IgD-negative memory B cell (primary cell): Measurements from ENCODE around the gene UBA6. TPM values are rescaled to one million over a fixed set of nuclear protein-coding genes. Genes with fewer than 3 reads are reported as not detected.
"Not testable (repeated sequence)": the region's sequence is repeated elsewhere in the genome, so short reads cannot be mapped to it uniquely, and the experiment has no call there.

ENCODE experiments used
- H3K27ac Mint-ChIP-seq, 3 donors: one replicate each; pipeline ENCODE4 v1.8.0; 2020 to 2022; ENCODE audit warnings: mild to moderate bottlenecking in 3 of 3, mixed read lengths in 3 of 3, moderate library complexity in 1 of 3
- H3K27me3 Mint-ChIP-seq: one replicate; pipeline ENCODE4 v1.8.0; 2021; ENCODE audit warnings: mixed read lengths
- H3K36me3 Mint-ChIP-seq: one replicate; pipeline ENCODE4 v1.8.0; 2020; ENCODE audit warnings: mild to moderate bottlenecking, mixed read lengths
- H3K4me1 Mint-ChIP-seq, 3 donors: one replicate each; pipeline ENCODE4 v1.8.0; 2020 to 2022; ENCODE audit warnings: mixed read lengths in 3 of 3, mild to moderate bottlenecking in 1 of 3
- H3K4me3 Mint-ChIP-seq, 4 donors: one replicate each; pipeline ENCODE4 v1.8.0; 2020 to 2022; ENCODE audit warnings: mild to moderate bottlenecking in 4 of 4, mixed read lengths in 4 of 4, moderate library complexity in 3 of 4
- H3K9me3 Mint-ChIP-seq, 3 donors: one replicate each; pipeline ENCODE4 v1.8.0; 2020 to 2021; ENCODE audit warnings: mixed read lengths in 3 of 3, mild to moderate bottlenecking in 1 of 3
- polyA plus RNA-seq: library from polyadenylated mRNA; unstranded; fragments of 300-500 nt; fragmentation: Illumina TruSeq; gene quantifications from one replicate; pipeline ENCODE4 v1.2.3, GENCODE V29; 2021

UBA6 gene
- 29.3 TPM for polyA plus RNA-seq

DNA sequence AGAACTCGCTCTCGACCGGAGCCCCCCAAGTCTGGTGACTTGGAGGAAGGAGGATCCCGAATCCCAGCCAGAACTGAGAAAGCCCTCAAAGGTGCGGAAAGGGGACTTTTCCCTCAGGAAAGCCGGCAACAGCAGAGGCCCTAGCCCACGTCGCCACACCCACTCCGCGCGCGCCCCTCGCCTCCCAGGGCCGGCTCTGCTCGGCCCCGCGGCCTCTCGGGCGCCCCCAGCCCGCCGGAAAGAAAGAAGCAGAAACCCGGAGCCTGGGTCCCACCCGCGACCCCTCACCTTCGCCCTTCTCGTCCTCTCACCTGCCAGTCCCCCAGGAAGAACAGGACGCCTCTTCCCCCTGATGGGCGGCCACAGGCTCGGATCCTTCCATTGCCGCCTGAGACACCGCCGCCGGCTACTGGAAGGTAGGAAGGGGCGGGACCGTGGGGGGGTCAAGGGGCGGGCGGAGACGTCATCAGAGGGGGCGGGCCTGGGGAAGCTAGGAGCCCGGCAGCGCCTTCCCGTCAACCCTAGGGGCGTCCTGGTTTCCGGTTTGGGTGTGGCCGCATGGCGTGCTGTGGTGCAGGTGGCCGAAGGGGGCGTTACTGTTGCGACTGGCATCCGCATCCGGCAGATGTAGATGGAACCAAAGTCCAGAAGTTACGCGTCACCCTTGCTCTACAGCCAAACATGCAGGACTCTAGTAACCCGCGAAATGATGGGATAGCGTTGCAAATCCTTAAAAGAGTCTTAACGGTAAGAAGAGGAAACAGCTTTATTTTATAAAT, at the start of gene UBA6:
UBA6 (minus strand) TSS at position 418 of the 779 bp plus-strand sequence; CDS start at position 382, 36 bp downstream.
- Mint-ChIP-seq H3K27me3 (no peaks in the 10 kb centered on the region), H3K4me1 (peaks cover 45 to 65% (median 53%) of the 10 kb centered on the region in 3 donors), H3K9me3 (peaks cover 0 to 2% (median 0%) of the 10 kb centered on the region in 3 donors), H3K4me3 (peak within 1 kb of the TSS; percentile 88 to 98 (median 93)), H3K36me3 (peaks cover 4% of the 10 kb centered on the region), H3K27ac (peak within 1 kb of the TSS; percentile 54 to 98 (median 94))

DNA sequence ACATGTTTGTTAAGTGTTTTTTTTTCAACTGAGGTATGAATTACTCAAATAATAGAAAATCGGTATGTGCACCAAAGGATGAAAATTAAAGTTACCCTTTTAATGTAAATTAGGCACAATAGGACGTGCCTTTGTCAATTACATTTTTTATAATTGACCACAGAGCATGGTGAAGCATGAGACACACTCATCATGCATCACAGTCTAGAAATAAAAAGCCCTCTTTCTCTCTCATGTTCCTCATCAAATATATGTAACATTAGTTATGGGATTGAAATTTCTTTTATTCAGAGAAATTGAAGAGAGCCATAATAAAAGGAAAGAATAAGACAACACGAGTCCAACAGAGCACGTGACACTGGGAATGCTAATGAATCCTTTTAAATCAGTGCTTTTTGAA, 49.7 kb upstream of the UBA6 start:
- Mint-ChIP-seq H3K27me3 (no peaks in the 10 kb centered on the region), H3K27ac (no peak overlapping the region), H3K4me3 (no peak overlapping the region), H3K4me1 (peaks cover 0 to 5% (median 2%) of the 10 kb centered on the region in 3 donors), H3K9me3 (no peaks in the 10 kb centered on the region), H3K36me3 (peaks cover 2% of the 10 kb centered on the region)

DNA sequence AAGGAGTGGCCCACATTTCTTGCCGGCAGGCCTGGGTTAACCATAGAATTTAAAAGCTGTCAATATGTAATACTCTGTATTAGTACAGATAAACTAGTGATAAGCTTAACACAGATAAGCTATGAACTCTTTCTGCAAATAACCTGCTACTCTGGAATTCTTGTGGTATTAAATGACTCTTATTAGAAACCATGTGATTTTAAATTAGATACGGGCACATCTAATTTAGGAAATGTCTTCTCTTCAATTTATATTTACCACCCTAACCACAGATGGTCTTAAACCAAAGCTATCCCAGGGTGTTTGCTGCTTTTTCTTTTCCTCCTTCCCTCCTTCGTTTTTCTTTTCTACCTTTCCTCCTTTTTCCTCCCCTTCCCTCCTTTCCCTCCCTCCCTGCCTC, 48.3 kb upstream of the UBA6 start:
- Mint-ChIP-seq H3K36me3 (peaks cover 2% of the 10 kb centered on the region), H3K4me3 (no peak overlapping the region), H3K4me1 (peaks cover 0 to 5% (median 2%) of the 10 kb centered on the region in 3 donors), H3K27me3 (no peaks in the 10 kb centered on the region), H3K27ac (no peak overlapping the region), H3K9me3 (no peaks in the 10 kb centered on the region)

GRCh38 chr4:67746797-67747495, 46.0 kb upstream of the UBA6 start:
- Mint-ChIP-seq H3K9me3 (no peaks in the 10 kb centered on the region), H3K27me3 (no peaks in the 10 kb centered on the region), H3K4me1 (peaks cover 0 to 5% (median 2%) of the 10 kb centered on the region in 3 donors), H3K4me3 (no peak overlapping the region), H3K36me3 (peaks cover 3% of the 10 kb centered on the region), H3K27ac (no peak overlapping the region)

DNA sequence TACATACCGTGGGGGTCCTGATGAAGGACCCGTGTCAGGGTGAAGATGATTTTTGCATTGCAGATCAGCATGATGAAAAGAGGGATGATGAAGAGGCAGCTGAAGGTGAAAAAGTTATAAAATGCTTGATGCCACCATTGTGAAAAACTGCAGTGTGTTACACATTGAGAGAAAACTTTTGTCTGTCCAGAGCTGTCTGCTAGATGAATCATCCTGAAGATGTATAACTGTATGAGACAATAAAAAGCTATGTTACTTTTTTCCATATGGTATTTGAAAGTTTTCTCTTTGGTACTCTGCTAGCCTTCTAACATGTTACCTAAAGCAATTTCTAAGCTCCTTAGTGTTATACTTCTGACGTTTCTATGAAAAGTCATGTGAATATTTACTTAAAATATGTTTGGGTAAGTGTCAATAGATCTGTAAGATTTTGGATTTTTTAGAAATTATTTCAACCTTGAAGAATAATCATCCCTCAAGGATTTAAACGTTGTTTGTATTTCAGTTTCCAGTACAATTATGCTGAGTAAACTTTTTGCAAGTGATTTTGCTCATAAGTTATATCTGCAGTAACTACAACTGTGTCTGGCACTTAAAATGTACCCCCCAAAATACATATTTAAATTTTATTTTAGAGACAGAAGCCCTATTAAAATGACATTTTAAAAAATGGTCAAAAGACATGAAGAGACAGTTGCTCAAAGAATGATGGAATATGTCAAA, 43.8 kb upstream of the UBA6 start:
- Mint-ChIP-seq H3K4me1 (peaks cover 0 to 5% (median 2%) of the 10 kb centered on the region in 3 donors), H3K27ac (peak overlapping the region in 1 of 3 donors; percentile 6), H3K27me3 (no peaks in the 10 kb centered on the region), H3K9me3 (no peaks in the 10 kb centered on the region), H3K4me3 (no peak overlapping the region), H3K36me3 (peaks cover 3% of the 10 kb centered on the region)

DNA sequence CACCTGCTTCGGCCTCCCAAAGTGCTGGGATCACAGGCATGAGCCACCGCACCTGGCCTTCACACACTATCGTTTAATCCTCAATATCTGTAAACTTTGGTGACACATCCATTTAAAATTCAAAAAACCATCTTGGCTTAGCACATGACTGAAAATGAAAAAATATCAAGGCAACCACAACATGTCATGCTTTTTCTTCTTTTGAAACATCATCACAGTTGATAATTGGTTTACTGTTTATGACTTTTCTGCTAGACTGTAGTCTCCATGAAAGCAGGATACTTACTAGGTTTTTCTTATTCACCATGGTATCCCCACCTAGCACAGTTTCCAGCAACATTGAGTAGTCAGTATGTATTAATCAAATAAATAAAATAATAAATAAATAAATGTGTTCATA, 42.2 kb upstream of the UBA6 start:
- H3K4me3 Mint-ChIP-seq = no peak overlapping the region
- H3K36me3 Mint-ChIP-seq = peaks cover 1% of the 10 kb centered on the region
- no peaks in the 10 kb centered on the region for H3K9me3 Mint-ChIP-seq
- H3K4me1 Mint-ChIP-seq = peaks cover 0 to 5% (median 2%) of the 10 kb centered on the region in 3 donors
- no peak overlapping the region for H3K27ac Mint-ChIP-seq
- H3K27me3 Mint-ChIP-seq = no peaks in the 10 kb centered on the region

- H3K9me3 Mint-ChIP-seq = no peaks in the 10 kb centered on the region
- H3K27me3 Mint-ChIP-seq = no peaks in the 10 kb centered on the region
- H3K36me3 Mint-ChIP-seq = peaks cover 8% of the 10 kb centered on the region
- H3K4me1 Mint-ChIP-seq = no peaks in the 10 kb centered on the region
- H3K4me3 Mint-ChIP-seq = no peak overlapping the region
- no peak overlapping the region for H3K27ac Mint-ChIP-seq
Observed at GRCh38 chr4:67736262-67736661, 35.3 kb upstream of the UBA6 start.

DNA sequence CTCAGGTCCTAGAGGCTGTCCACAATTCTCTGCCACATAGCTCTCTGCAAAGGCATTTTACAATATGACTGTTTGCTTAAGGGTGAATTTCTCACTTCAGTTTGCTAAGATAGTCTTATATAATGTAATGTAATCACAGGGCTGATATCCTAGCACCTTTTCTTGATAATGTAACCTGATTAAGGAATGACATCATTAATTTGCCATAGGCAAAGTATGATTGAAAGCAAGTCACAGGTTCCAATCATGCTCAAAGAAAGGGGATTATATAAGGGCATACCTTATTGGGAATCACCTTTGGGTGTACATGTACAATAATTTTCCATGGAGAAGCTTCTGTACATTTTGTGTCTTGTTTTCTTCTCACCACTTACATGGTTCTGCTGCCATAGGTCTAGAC, 34.4 kb upstream of the UBA6 start:
- Mint-ChIP-seq H3K9me3 (no peaks in the 10 kb centered on the region), H3K27me3 (no peaks in the 10 kb centered on the region), H3K36me3 (peaks cover 11% of the 10 kb centered on the region), H3K4me3 (no peak overlapping the region), H3K4me1 (peaks cover 0 to 1% (median 0%) of the 10 kb centered on the region in 3 donors), H3K27ac (no peak overlapping the region)

GRCh38 chr4:67730511-67730910, 29.6 kb upstream of the UBA6 start:
- H3K4me3 Mint-ChIP-seq, H3K9me3 Mint-ChIP-seq, H3K27ac Mint-ChIP-seq, H3K4me1 Mint-ChIP-seq, H3K27me3 Mint-ChIP-seq: not testable (repeated sequence)
- peaks cover 14% of the 10 kb centered on the region for H3K36me3 Mint-ChIP-seq

GRCh38 chr4:67727124-67727850, 26.3 kb upstream of the UBA6 start:
- H3K27me3 Mint-ChIP-seq = no peaks in the 10 kb centered on the region
- H3K36me3 Mint-ChIP-seq = peaks cover 11% of the 10 kb centered on the region

DNA sequence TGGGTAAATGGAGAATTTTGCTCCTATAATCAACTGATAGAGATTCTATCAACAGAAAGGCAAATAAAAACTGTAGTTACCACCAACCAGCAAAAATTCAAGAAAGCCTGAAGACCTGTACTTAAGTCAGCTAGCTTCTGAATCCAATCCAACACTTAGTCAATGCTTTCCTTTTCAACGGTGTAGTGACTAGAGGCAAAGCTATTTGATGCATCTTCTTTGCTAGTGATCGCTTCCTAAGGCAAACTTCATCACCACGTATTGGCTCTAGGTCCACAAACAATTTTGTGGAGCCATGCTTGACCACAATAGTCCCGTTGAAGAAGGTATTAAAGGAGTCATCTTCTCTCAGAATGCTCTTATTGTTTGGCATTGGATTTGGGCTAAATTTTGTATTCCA, 25.0 kb upstream of the UBA6 start:
- peaks cover 7% of the 10 kb centered on the region for H3K36me3 Mint-ChIP-seq
- H3K9me3 Mint-ChIP-seq = peaks cover 2 to 5% (median 3%) of the 10 kb centered on the region in 3 donors
- no peak overlapping the region for H3K4me3 Mint-ChIP-seq

More at GRCh38 chr4:67727124-67727850, 26.3 kb upstream of the UBA6 start:
- Mint-ChIP-seq H3K9me3 (peaks cover 2 to 5% (median 3%) of the 10 kb centered on the region in 3 donors), H3K27ac (no peak overlapping the region), H3K4me1 (peaks cover 0 to 1% (median 0%) of the 10 kb centered on the region in 3 donors), H3K4me3 (no peak overlapping the region)

DNA sequence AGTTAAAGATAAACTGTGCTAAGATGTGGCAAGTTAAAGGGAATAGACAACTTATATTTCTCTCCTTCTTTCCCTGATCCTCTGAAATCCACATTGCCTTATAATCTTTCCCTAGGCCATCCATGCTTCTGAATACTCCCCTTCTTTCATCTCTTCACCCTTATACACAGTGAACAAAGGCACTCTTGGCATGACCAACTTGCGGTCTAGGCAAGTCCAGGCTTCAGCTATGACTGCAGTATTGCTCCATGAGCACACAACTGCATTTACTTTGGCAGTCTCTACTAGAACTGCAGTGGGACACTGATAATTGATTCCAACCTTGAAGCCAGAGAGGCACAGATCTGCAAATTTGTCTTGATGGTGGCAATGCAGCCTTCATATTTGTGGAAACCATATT, 24.2 kb upstream of the UBA6 start:
- H3K27me3 Mint-ChIP-seq = no peaks in the 10 kb centered on the region
- H3K27ac Mint-ChIP-seq = no peak overlapping the region
- no peaks in the 10 kb centered on the region for H3K4me1 Mint-ChIP-seq
- H3K9me3 Mint-ChIP-seq = peaks cover 2 to 5% (median 3%) of the 10 kb centered on the region in 3 donors
- peaks cover 6% of the 10 kb centered on the region for H3K36me3 Mint-ChIP-seq
- H3K4me3 Mint-ChIP-seq = no peak overlapping the region

More for the DNA sequence above, 25.0 kb upstream of the UBA6 start:
- Mint-ChIP-seq H3K27me3 (no peaks in the 10 kb centered on the region), H3K4me1 (peaks cover 0 to 1% (median 0%) of the 10 kb centered on the region in 3 donors), H3K27ac (no peak overlapping the region)

DNA sequence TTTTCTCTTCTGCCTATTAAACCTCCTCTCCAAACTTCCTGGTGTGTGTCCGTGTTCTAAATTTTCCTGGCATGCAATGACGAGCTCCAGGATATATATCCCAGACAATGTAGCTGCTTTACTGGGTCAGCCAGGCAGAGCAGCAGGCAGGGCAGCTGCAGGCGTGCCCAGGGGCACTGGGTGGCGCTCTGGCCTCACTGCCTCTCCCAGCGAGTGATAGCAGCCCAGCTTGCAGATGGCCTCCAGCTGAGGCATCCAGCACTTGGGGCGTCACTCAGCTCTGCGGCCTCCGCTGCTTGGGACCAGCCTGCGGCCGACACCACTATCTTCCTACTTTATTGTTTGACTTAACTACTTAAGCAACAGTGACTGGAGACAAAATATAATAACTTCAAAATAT, 23.0 kb upstream of the UBA6 start:
- no peak overlapping the region for H3K27ac Mint-ChIP-seq
- H3K27me3 Mint-ChIP-seq = no peaks in the 10 kb centered on the region
- H3K4me1 Mint-ChIP-seq = no peaks in the 10 kb centered on the region
- H3K4me3 Mint-ChIP-seq = no peak overlapping the region
- peaks cover 3% of the 10 kb centered on the region for H3K36me3 Mint-ChIP-seq
- peaks cover 0 to 5% (median 2%) of the 10 kb centered on the region in 3 donors for H3K9me3 Mint-ChIP-seq

DNA sequence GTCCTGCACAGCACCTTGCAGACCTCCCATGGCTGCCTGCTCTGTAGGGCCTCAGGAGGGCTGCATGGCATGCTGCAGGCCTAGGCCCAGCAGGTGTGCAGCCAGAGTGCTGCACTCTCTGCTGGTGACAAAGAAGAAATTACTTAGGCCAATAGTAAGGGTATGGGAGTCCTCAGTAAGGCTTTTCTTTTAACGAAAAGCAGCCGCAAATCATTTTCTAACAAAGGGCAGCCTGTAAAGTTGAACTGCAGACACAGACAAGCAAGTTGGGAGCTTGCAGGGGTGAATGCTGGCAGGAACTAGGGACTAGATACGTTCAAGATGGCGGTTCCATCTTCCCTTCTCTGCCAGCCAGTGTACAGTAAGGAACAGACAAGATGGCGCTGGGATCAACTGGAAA, 22.4 kb upstream of the UBA6 start:
- H3K4me3 Mint-ChIP-seq = no peak overlapping the region
- H3K9me3 Mint-ChIP-seq = peaks cover 0 to 5% (median 0%) of the 10 kb centered on the region in 3 donors
- no peaks in the 10 kb centered on the region for H3K27me3 Mint-ChIP-seq
- no peaks in the 10 kb centered on the region for H3K4me1 Mint-ChIP-seq
- H3K36me3 Mint-ChIP-seq = peaks cover 3% of the 10 kb centered on the region
- no peak overlapping the region for H3K27ac Mint-ChIP-seq
